Hepatocyte (in vitro differentiated cells): ENCODE measurements around the gene CCL17. TPM values are rescaled to one million over a fixed set of nuclear protein-coding genes. Genes with fewer than 3 reads are reported as not detected.

Source experiments
- DNase-seq: peaks from one replicate; pipeline ENCODE4 v3.0.0-alpha.2; 2016; ENCODE audit warnings: low spot score
- H2AFZ ChIP-seq: fragments of 200-600 bp; sonication (generic); 2 replicates; pipeline ENCODE4 v1.6.0; 2016; ENCODE audit warnings: antibody characterized with exemption, mild to moderate bottlenecking
- H3K27ac ChIP-seq: fragments of 200-600 bp; sonication (generic); 2 replicates; pipeline ENCODE4 v1.5.1; 2016; ENCODE audit warnings: mild to moderate bottlenecking
- H3K27me3 ChIP-seq: fragments of 200-600 bp; sonication (generic); 2 replicates; pipeline ENCODE4 v1.6.1; 2016
- H3K36me3 ChIP-seq: fragments of 200-600 bp; sonication (generic); replicated peaks from 2 replicates; pipeline ENCODE4 v1.5.1; 2016; ENCODE audit warnings: low read depth; ENCODE audit not compliant: insufficient read depth
- H3K4me1 ChIP-seq: fragments of 200-600 bp; sonication (generic); 2 replicates; pipeline ENCODE4 v1.5.1; 2016; ENCODE audit warnings: mild to moderate bottlenecking, moderate library complexity; ENCODE audit not compliant: insufficient read depth
- H3K4me2 ChIP-seq: fragments of 200-600 bp; sonication (generic); 2 replicates; pipeline ENCODE4 v1.6.0; 2016
- H3K4me3 ChIP-seq: fragments of 200-600 bp; sonication (generic); 2 replicates; pipeline ENCODE4 v1.5.1; 2016; ENCODE audit warnings: mild to moderate bottlenecking
- H3K79me2 ChIP-seq: fragments of 200-600 bp; sonication (generic); 2 replicates; pipeline ENCODE4 v1.6.0; 2017; ENCODE audit warnings: mild to moderate bottlenecking
- H3K9me2 ChIP-seq: fragments of 200-600 bp; sonication (generic); replicated peaks from 2 replicates; pipeline ENCODE4 v1.6.0; 2017; ENCODE audit warnings: mild to moderate bottlenecking; ENCODE audit not compliant: insufficient read depth
- H3K9me3 ChIP-seq: fragments of 200-600 bp; sonication (generic); 2 replicates; pipeline ENCODE4 v1.5.1; 2016; ENCODE audit warnings: low read depth, mild to moderate bottlenecking
- H4K20me1 ChIP-seq: fragments of 200-600 bp; sonication (generic); 2 replicates; pipeline ENCODE4 v1.6.0; 2016; ENCODE audit warnings: mild to moderate bottlenecking; ENCODE audit not compliant: insufficient read depth, poor library complexity, severe bottlenecking
- CTCF ChIP-seq: fragments of 200-600 bp; sonication (generic); IDR thresholded peaks from 2 replicates; pipeline ENCODE4 v1.5.1; 2016; ENCODE audit warnings: antibody characterized with exemption, mild to moderate bottlenecking; ENCODE audit not compliant: poor library complexity
- EZH2 ChIP-seq: fragments of 200-600 bp; sonication (generic); IDR thresholded peaks from 2 replicates; pipeline ENCODE4 v1.6.1; 2016; ENCODE audit warnings: antibody characterized with exemption, mild to moderate bottlenecking, borderline replicate concordance
- EZH2phosphoT487 ChIP-seq: fragments of 200-600 bp; sonication (generic); IDR thresholded peaks from one replicate; pipeline ENCODE4 v1.6.1; 2018; ENCODE audit warnings: antibody characterized with exemption, mild to moderate bottlenecking, low read depth, moderate library complexity; ENCODE audit not compliant: unreplicated experiment, severe bottlenecking
- WGBS: methylation state at CpG from one replicate; pipeline ENCODE4 v1.1.6; 2016; ENCODE audit warnings: low lambda C conversion rate; ENCODE audit errors: missing lambda C conversion rate; 5-methylcytosine and 5-hydroxymethylcytosine counted together
- polyA plus RNA-seq: library from polyadenylated mRNA; unstranded; fragments of >200 nt; fragmentation: Nextera tagmentation; extraction: Ambion mirVana; gene quantifications from 2 replicates; pipeline ENCODE4 v1.2.1, GENCODE V29; 2016
- total RNA-seq: library from RNA; depleted of rRNA; stranded (reverse); fragments of >200 nt; gene quantifications from 2 replicates; pipeline ENCODE4 v1.2.3, GENCODE V29; 2014

Gene CCL17
- total and polyA plus RNA-seq, 2 experiments from 2014 or later = not detected

- no peak overlapping the region for H3K27ac ChIP-seq
- H3K4me2 ChIP-seq = no peak overlapping the region
- H3K4me3 ChIP-seq = no peak overlapping the region
- no peaks in the 10 kb centered on the region for H3K9me3 ChIP-seq
- WGBS = 86% methylated on average over 5 of the region's 5 CpGs
- H2AFZ ChIP-seq = no peak overlapping the region
- H3K36me3 ChIP-seq = no peaks in the 10 kb centered on the region
- H3K27me3 ChIP-seq = no peaks in the 10 kb centered on the region
- no peak for DNase-seq
- no peaks in the 10 kb centered on the region for H3K9me2 ChIP-seq
- H4K20me1 ChIP-seq = no peaks in the 10 kb centered on the region
- H3K79me2 ChIP-seq = no peaks in the 10 kb centered on the region
- no peaks in the 10 kb centered on the region for H3K4me1 ChIP-seq
- no peak for TF ChIP-seq CTCF
- TF ChIP-seq EZH2phosphoT487 = no peak
- no peak for TF ChIP-seq EZH2
Measured at GRCh38 chr16:57407521-57408353, 3.2 kb downstream of the CCL17 start.

- no peak overlapping the region for H3K27ac ChIP-seq
- WGBS = 86% methylated on average over 5 of the region's 5 CpGs
- no peaks in the 10 kb centered on the region for H3K4me1 ChIP-seq
- no peak for TF ChIP-seq EZH2
- TF ChIP-seq EZH2phosphoT487 = no peak
- TF ChIP-seq CTCF = no peak
- H4K20me1 ChIP-seq = no peaks in the 10 kb centered on the region
- no peak overlapping the region for H2AFZ ChIP-seq
- H3K4me3 ChIP-seq = no peak overlapping the region
- no peak for DNase-seq
- H3K9me3 ChIP-seq = no peaks in the 10 kb centered on the region
- H3K36me3 ChIP-seq = no peaks in the 10 kb centered on the region
- H3K4me2 ChIP-seq = no peak overlapping the region
- H3K27me3 ChIP-seq = no peaks in the 10 kb centered on the region
- no peaks in the 10 kb centered on the region for H3K79me2 ChIP-seq
- no peaks in the 10 kb centered on the region for H3K9me2 ChIP-seq
Measured at GRCh38 chr16:57409065-57409464, 4.5 kb downstream of the CCL17 start.

GRCh38 chr16:57409870-57410587 lies 5.5 kb downstream of the CCL17 start:
- no peaks in the 10 kb centered on the region for H3K4me1 ChIP-seq
- DNase-seq = no peak
- H2AFZ ChIP-seq = no peak overlapping the region
- H3K4me3 ChIP-seq = no peak overlapping the region
- WGBS = 71% methylated on average over 14 of the region's 14 CpGs
- TF ChIP-seq EZH2 = no peak
- TF ChIP-seq EZH2phosphoT487 = no peak
- no peak for TF ChIP-seq CTCF
- no peaks in the 10 kb centered on the region for H4K20me1 ChIP-seq
- no peaks in the 10 kb centered on the region for H3K79me2 ChIP-seq
- no peaks in the 10 kb centered on the region for H3K36me3 ChIP-seq
- H3K27ac ChIP-seq = no peak overlapping the region
- no peak overlapping the region for H3K4me2 ChIP-seq
- no peaks in the 10 kb centered on the region for H3K9me2 ChIP-seq
- no peaks in the 10 kb centered on the region for H3K9me3 ChIP-seq
- H3K27me3 ChIP-seq = no peaks in the 10 kb centered on the region
